ENCODE measurements around the gene RPS4Y2.

Gene RPS4Y2

GRCh38 chrY:20755808-20756207 lies at the start of gene RPS4Y2:
Gene RPS4Y2, plus strand, starts transcription at chrY:20756108. Its CDS starts 56 bp downstream, at chrY:20756164.
- DNase-seq: no peak

GRCh38 chrY:20714391-20714790 lies 41.5 kb upstream of the RPS4Y2 start:
- no peak for DNase-seq

- no peak for DNase-seq
Observed at GRCh38 chrY:20726184-20726907, 29.6 kb upstream of the RPS4Y2 start.

GRCh38 chrY:20735200-20735599 lies 20.7 kb upstream of the RPS4Y2 start:
- no peak for DNase-seq

- no peak for DNase-seq
Observed at GRCh38 chrY:20739806-20740205, 16.1 kb upstream of the RPS4Y2 start.

GRCh38 chrY:20740609-20741008 lies 15.3 kb upstream of the RPS4Y2 start:
- DNase-seq: no peak

GRCh38 chrY:20745060-20745459 lies 10.8 kb upstream of the RPS4Y2 start:
- peak; percentile 14 for DNase-seq

- DNase-seq: no peak
Observed at GRCh38 chrY:20746919-20747318, 9.0 kb upstream of the RPS4Y2 start.

- peak; percentile 6 for DNase-seq
Observed at GRCh38 chrY:20763869-20764268, 8.0 kb downstream of the RPS4Y2 start.

GRCh38 chrY:20765117-20765516 lies 9.2 kb downstream of the RPS4Y2 start:
- DNase-seq: no peak

- no peak for DNase-seq
Observed at GRCh38 chrY:20770755-20771154, 14.8 kb downstream of the RPS4Y2 start.

GRCh38 chrY:20776104-20776503 lies 20.2 kb downstream of the RPS4Y2 start:
- no peak for DNase-seq

GRCh38 chrY:20780104-20780654 lies 24.3 kb downstream of the RPS4Y2 start:
- DNase-seq: no peak

GRCh38 chrY:20780776-20781175 lies 24.9 kb downstream of the RPS4Y2 start:
- DNase-seq: no peak

- DNase-seq: no peak
Observed at GRCh38 chrY:20781408-20781807, 25.5 kb downstream of the RPS4Y2 start.

GRCh38 chrY:20784965-20785364 lies 29.1 kb downstream of the RPS4Y2 start:
- no peak for DNase-seq

- no peak for DNase-seq
Observed at GRCh38 chrY:20787076-20787475, 31.2 kb downstream of the RPS4Y2 start.

- peak; percentile 35 for DNase-seq
Observed at GRCh38 chrY:20798351-20799049, 42.6 kb downstream of the RPS4Y2 start.

GRCh38 chrY:20802659-20803058 lies 46.8 kb downstream of the RPS4Y2 start:
- no peak for DNase-seq

GRCh38 chrY:20806243-20806642 lies 50.3 kb downstream of the RPS4Y2 start:
- no peak for DNase-seq

- peak; percentile 10 for DNase-seq
Observed at GRCh38 chrY:20813459-20813858, 57.6 kb downstream of the RPS4Y2 start.

- no peak for DNase-seq
Observed at GRCh38 chrY:20814794-20815193, 58.9 kb downstream of the RPS4Y2 start.

- DNase-seq: no peak
Observed at GRCh38 chrY:20817067-20817466, 61.2 kb downstream of the RPS4Y2 start.

Data from CD4-positive, alpha-beta T cell treated with Interleukin-17A for 1 hour (primary cell).